OCI-LY1 (cell line): ENCODE measurements around the gene DUSP3.
"Not testable (repeated sequence)": the region's sequence is repeated elsewhere in the genome, so short reads cannot be mapped to it uniquely, and the experiment has no call there.

ENCODE experiments used
- H2AFZ ChIP-seq: fragments of 200-600 bp; sonication (generic), shearing (Covaris generic); 2 replicates; pipeline ENCODE4 v1.6.0; 2014; ENCODE audit warnings: antibody characterized with exemption, mild to moderate bottlenecking, low read length
- H3F3A ChIP-seq: fragments of 200-600 bp; sonication (generic), shearing (Covaris generic); 2 replicates; pipeline ENCODE4 v1.6.0; 2014; ENCODE audit warnings: mild to moderate bottlenecking, antibody characterized with exemption, low read length, moderate library complexity; ENCODE audit not compliant: insufficient read depth
- H3K27ac ChIP-seq: fragments of 200-600 bp; sonication (generic); 2 replicates; pipeline ENCODE4 v1.5.1; 2014; ENCODE audit warnings: low read length, mixed run types, mild to moderate bottlenecking, low read depth; ENCODE audit not compliant: poor library complexity, severe bottlenecking
- H3K27me3 ChIP-seq: fragments of 200-600 bp; sonication (generic); 2 replicates; pipeline ENCODE4 v1.6.0; 2014; ENCODE audit warnings: antibody characterized with exemption, mild to moderate bottlenecking, low read length, moderate library complexity; ENCODE audit not compliant: insufficient read depth
- H3K36me3 ChIP-seq: fragments of 200-600 bp; sonication (generic); 2 replicates; pipeline ENCODE4 v1.6.1; 2014; ENCODE audit warnings: mild to moderate bottlenecking, antibody characterized with exemption, low read length, moderate library complexity, mixed read lengths; ENCODE audit not compliant: insufficient read depth
- H3K4me1 ChIP-seq: fragments of 200-600 bp; sonication (generic); 2 replicates; pipeline ENCODE4 v1.5.1; 2014; ENCODE audit warnings: mild to moderate bottlenecking, low read length, moderate library complexity; ENCODE audit not compliant: insufficient read depth, severe bottlenecking
- H3K4me2 ChIP-seq: fragments of 200-600 bp; sonication (generic), shearing (Covaris generic); 2 replicates; pipeline ENCODE4 v1.6.1; 2014; ENCODE audit warnings: low read length
- H3K4me3 ChIP-seq: fragments of 200-600 bp; sonication (generic); 2 replicates; pipeline ENCODE4 v1.5.1; 2014; ENCODE audit warnings: low read length, low read depth, mild to moderate bottlenecking, mixed read lengths; ENCODE audit not compliant: poor library complexity, severe bottlenecking
- H3K79me2 ChIP-seq: fragments of 200-600 bp; shearing (Covaris generic); 2 replicates; pipeline ENCODE4 v1.6.1; 2016; ENCODE audit warnings: mixed run types, low read length, mixed read lengths; ENCODE audit not compliant: insufficient read depth
- H3K9ac ChIP-seq: fragments of 200-600 bp; sonication (generic), shearing (Covaris generic); 2 replicates; pipeline ENCODE4 v1.6.1; 2014; ENCODE audit warnings: mild to moderate bottlenecking, low read length, mixed read lengths
- H3K9me2 ChIP-seq: fragments of 200-600 bp; sonication (generic), shearing (Covaris generic); 2 replicates; pipeline ENCODE4 v1.6.1; 2014; ENCODE audit warnings: low read depth, mild to moderate bottlenecking, low read length, mixed read lengths
- H3K9me3 ChIP-seq: fragments of 200-600 bp; shearing (Covaris generic); 2 replicates; pipeline ENCODE4 v1.6.1; 2014; ENCODE audit warnings: low read length, mixed read lengths
- H4K20me1 ChIP-seq: fragments of 200-600 bp; sonication (generic), shearing (Covaris generic); 2 replicates; pipeline ENCODE4 v1.6.0; 2016; ENCODE audit warnings: mild to moderate bottlenecking, low read length; ENCODE audit not compliant: insufficient read depth
- CTCF ChIP-seq: fragments of 200-600 bp; sonication (generic), shearing (Covaris generic); IDR thresholded peaks from 2 replicates; pipeline ENCODE4 v1.5.1; 2017; ENCODE audit warnings: mild to moderate bottlenecking, antibody characterized with exemption, low read length, moderate library complexity, mixed read lengths
- EZH2 ChIP-seq: fragments of 200-600 bp; sonication (generic), shearing (Covaris generic); IDR thresholded peaks from 2 replicates; pipeline ENCODE4 v1.8.0; 2017; ENCODE audit warnings: borderline replicate concordance, mixed run types, mild to moderate bottlenecking, antibody characterized with exemption, low read length, moderate library complexity, mixed read lengths

The DUSP3 gene

GRCh38 chr17:43800736-43801135 lies 22.0 kb upstream of the DUSP3 start:
- H3K9me3 ChIP-seq: no peaks in the 10 kb centered on the region
- H3K4me3 ChIP-seq: no peak overlapping the region
- no peak overlapping the region for H2AFZ ChIP-seq
- H3K36me3 ChIP-seq: no peaks in the 10 kb centered on the region
- no peaks in the 10 kb centered on the region for H4K20me1 ChIP-seq
- no peak overlapping the region for H3K27ac ChIP-seq
- H3F3A ChIP-seq: no peaks in the 10 kb centered on the region
- no peaks in the 10 kb centered on the region for H3K79me2 ChIP-seq
- TF ChIP-seq EZH2 (no peak), CTCF (no peak)
- no peak overlapping the region for H3K4me2 ChIP-seq
- H3K9me2 ChIP-seq: no peaks in the 10 kb centered on the region
- no peaks in the 10 kb centered on the region for H3K4me1 ChIP-seq
- peaks cover 10% of the 10 kb centered on the region for H3K27me3 ChIP-seq
- H3K9ac ChIP-seq: no peak overlapping the region

- Histone ChIP-seq H3K9ac (no peak overlapping the region), H3F3A (no peaks in the 10 kb centered on the region), H3K4me2 (no peak overlapping the region), H3K9me2 (no peaks in the 10 kb centered on the region), H3K36me3 (no peaks in the 10 kb centered on the region), H3K79me2 (no peaks in the 10 kb centered on the region), H3K27ac (no peak overlapping the region), H4K20me1 (no peaks in the 10 kb centered on the region), H3K4me1 (no peaks in the 10 kb centered on the region), H2AFZ (no peak overlapping the region), H3K9me3 (no peaks in the 10 kb centered on the region), H3K4me3 (no peak overlapping the region), H3K27me3 (peaks cover 5% of the 10 kb centered on the region; the same call in 1 of the 2 replicates)
- TF ChIP-seq CTCF (no peak), EZH2 (no peak)
These were observed 20.3 kb upstream of the DUSP3 start for GRCh38 chr17:43799047-43799446.

- H3K4me1 ChIP-seq, H3K4me3 ChIP-seq, H4K20me1 ChIP-seq, H3K9me3 ChIP-seq, H2AFZ ChIP-seq, H3K36me3 ChIP-seq, H3K9me2 ChIP-seq, H3K27ac ChIP-seq, H3F3A ChIP-seq, H3K9ac ChIP-seq, H3K27me3 ChIP-seq, H3K79me2 ChIP-seq, H3K4me2 ChIP-seq: not testable (repeated sequence)
These were observed 19.2 kb upstream of the DUSP3 start for GRCh38 chr17:43798024-43798423.

- H3K79me2 ChIP-seq, H3K4me1 ChIP-seq, H4K20me1 ChIP-seq, H3K9ac ChIP-seq, H3K9me2 ChIP-seq, H3K9me3 ChIP-seq, H2AFZ ChIP-seq, H3K4me3 ChIP-seq, H3K4me2 ChIP-seq, H3K36me3 ChIP-seq, H3K27ac ChIP-seq, H3K27me3 ChIP-seq, H3F3A ChIP-seq: not testable (repeated sequence)
These were observed 13.9 kb upstream of the DUSP3 start for GRCh38 chr17:43792668-43793067.
